Right lung (tissue), 5 donors: Measurements from ENCODE around the gene UBE2L6. TPM values are rescaled to one million over a fixed set of nuclear protein-coding genes. Genes with fewer than 3 reads are reported as not detected.
"Not testable (repeated sequence)": the region's sequence is repeated elsewhere in the genome, so short reads cannot be mapped to it uniquely, and the experiment has no call there.

ENCODE experiments used
- DNase-seq, 2 donors: peaks; one replicate each; pipeline ENCODE4 v3.0.0-alpha.2; 2013
- polyA plus RNA-seq, 5 donors: library from polyadenylated mRNA; unstranded; fragments of 120-200 nt; gene quantifications; one replicate each; pipeline versions ENCODE4 v1.2.1 to v1.2.3, GENCODE V29; 2013; ENCODE audit warnings: inconsistent platforms in 1 of 5, low replicate concordance in 1 of 5; ENCODE audit not compliant: insufficient read length in 5 of 5, insufficient read depth in 1 of 5

Gene UBE2L6
- polyA plus RNA-seq, 5 donors: 59.0 to 78.7 (median 60.9) TPM

DNA sequence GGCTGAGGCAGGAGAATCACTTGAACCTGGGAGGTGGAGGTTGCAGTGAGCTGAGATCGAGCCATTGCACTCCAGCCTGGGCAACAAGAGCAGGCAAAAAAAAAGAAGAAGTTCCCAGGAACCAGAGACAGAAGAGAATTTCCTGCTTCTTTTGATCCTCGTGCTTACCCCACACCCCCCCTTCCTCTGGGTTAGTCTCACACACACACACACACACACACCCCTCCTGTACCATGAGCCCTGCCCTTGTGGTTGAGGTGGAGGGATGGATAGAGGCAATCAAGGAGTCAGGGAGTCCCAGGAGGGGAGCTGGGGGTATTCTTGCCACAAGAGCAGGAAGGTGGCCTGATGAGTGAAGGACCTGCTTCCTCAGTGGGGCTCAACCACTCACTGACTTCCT lies 4.1 kb upstream of the UBE2L6 start:
- DNase-seq: no peak

DNA sequence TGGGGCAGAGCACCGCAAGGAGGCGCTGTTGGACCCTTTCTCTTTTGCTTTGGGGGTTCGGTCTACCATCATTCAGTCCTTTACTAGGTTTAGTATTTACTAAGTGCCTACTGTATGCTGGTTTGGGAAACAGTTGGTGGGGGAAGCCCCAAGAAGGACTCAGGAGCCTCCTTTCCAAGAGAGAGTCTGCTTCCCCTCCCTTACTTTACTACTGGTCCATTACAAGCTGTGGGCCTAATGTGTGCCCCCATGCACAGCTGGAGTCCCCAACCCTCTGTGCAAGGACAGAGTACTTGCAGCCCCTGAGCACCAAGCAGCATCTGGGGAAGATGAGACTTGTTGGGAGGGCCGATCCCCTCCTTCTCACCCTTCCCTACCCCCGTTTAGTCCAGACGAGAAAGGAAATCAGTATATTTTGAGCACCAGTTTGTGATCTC lies 876 bp upstream of the UBE2L6 start:
- peak in 1 of 2 donors; percentile 84 for DNase-seq

DNA sequence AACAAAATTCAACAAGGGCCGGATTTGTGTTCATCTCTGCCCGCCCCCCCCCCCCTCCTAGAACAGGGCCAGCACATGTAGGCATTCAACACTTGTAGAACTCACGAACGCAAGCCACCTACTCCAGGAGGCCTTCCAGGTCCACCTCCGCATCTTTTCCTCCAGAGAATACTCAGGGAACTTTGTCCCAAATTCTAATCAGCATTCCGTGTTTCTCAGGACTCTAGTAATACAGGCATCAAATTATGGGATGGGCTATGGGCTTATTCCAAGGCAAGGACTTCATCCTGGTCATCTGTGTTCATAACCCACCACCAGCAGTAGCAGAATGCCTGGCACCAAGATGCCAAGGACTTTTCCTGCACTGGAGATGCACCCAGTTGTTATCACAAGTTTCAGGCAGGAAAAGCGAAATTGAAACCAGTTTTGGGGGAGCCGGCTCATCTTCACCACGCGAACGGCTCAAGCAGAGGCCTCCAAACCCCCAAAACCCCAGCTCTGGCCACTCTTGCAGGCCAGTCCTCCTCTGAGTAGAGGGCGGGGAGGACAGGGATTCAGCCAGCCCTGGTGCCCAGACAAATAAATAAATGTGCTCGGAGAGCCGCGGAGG lies 462 bp downstream of the UBE2L6 start:
- DNase-seq: no peak

DNA sequence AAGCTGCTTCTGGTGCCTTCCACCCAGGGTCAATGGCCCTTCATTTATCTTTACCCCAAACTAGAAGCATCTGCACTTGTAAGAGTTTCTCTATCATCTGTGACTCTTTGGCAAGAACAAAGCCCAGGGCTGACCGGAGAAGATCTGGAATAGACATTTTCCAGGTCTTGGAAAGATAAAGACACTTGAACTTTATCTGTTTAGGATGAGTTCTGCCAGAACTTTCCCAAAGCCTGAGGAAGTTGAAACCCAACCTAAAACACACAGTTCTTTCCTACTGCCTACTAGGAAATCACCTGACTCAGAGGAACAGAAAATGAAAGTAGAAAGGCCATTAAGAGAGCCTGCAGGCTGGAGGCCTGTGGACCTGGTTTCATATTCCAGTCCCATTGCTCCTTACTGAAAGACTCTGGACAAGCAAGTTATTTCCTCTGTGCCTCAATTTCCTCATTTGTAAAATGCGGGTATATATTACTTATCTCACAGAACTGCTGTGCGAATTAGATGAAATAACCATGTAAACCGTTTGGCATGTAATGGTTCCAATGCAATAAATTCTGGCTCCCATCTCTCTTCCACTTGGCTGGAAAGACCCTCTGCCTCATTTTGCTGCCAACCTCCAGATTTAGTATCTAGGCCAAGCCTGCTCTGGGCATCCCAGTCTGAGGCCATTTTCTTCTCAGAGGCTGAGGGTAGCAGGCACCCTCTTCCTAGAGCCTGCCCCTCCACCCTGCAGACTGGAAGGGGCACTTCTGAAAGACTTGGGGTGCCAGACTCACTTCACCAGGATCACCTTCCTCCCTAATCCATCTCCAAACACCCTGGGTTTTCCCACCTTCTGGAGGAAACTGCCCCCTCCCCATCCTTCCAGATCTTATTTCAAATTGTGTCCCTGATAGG lies 1.2 kb downstream of the UBE2L6 start:
- peak; percentile 21 to 29 for DNase-seq

DNA sequence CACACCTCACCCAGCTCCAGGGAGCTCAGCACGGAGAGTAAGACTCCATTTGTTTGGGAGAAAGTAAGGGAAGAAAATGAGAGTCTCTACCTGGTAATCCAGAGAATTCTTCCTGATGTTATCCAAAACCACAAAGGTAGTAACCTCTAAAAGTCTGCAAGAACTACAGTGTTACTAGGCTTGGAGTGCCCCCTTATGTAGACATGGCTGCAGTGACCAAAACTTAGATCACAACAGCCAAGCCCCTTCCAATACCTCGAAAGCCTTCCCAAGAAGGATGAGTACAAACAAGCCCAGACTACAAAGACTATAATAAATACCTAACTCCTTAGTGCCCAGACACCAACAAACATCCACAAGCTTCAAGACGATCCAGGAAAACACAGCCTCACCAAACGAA lies 4.9 kb downstream of the UBE2L6 start:
- no peak for DNase-seq

DNA sequence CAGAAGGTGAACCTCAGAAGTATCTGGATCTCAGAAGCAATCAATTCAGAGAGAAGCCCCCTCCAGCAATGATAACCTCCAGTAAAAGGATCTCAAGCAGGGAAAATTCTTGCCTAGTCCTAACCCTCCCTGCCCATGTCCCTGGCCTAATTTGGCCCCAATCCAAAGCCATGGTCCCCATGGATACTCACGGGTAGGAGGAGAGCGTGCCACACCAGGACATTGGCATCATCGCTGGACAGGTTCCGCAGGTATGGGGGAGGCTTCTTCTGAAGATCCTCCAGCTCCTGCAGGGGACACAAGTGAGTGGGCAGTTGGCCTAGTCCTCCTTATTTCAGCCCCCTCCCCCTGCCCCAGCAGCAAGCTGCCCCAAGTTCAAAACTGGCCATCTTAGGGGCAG lies 7.3 kb downstream of the UBE2L6 start:
- DNase-seq: no peak

DNA sequence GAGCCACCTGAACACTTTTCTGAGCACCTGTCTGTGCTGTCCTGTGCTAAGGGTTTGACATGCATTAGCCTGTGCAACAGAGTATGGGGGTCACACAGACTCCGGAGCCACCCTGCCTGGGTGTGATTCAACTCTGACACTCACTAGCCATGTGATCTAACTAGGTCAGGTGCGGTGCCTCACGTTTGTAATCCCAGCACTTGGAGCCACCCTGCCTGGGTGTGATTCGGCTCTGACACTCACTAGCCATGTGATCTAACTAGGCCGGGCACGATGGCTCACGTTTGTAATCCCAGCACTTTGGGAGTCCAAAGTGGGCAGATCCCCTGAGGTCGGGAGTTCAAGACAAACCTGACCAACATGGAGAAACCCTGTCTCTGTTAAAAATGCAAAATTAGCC lies 11.4 kb downstream of the UBE2L6 start:
- no peak for DNase-seq

DNA sequence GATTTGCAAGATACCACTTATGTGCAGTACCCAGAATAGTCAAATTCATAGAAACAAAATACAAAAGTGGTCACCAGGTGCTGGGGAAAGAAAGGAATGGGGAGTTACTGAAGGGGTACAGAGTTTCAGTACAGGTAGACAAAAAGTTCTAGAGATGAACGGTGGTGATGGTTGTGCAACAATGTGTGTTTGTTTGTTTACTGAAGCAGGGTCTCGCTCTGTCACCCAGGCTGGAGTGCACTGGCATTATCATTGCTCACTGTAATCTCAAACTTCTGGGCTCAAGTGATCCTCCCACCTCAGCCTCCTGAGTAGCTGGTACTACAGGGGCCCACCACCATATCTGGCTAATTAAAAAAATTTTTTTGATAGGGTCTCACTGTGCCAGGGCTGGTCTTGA lies 12.1 kb downstream of the UBE2L6 start:
- DNase-seq: no peak

DNA sequence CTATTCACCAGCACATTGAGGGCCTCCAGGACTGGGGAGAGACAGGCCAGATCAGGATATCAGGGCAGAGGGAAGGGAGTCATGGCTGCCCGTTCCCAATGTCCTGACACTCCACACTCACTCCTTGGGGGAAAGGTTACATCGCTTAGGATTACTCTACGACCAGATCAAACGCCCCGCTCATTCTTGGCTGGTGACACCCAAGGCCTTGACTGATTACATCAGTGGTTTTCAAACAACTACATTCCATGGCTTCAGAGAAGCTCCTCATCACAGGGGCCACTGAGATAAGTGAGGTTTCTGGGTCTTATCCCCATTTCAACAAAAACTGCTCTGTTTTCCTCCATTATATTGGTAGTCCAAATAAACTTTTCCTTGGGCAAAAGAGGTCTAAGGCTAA lies 15.0 kb downstream of the UBE2L6 start:
- DNase-seq: no peak

DNA sequence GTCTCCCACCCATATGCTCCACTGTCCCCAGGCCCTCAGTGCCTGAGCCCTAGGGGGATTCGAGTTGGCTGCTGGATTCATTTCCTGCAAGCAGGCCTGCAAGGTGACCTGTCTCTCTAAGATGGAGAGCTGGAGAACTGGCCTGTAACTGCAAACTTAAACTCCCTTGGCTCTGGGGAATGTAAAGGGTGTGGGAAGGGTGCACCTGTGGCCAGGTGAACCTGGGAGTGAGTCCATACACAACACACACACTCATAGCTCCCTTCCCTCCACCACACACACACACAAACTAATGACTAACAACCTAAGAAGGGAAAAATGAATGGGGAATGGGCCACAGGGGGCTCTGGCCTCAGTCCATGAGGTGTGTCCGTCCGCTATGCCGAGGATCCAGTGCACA lies 15.5 kb downstream of the UBE2L6 start:
- no peak for DNase-seq

DNA sequence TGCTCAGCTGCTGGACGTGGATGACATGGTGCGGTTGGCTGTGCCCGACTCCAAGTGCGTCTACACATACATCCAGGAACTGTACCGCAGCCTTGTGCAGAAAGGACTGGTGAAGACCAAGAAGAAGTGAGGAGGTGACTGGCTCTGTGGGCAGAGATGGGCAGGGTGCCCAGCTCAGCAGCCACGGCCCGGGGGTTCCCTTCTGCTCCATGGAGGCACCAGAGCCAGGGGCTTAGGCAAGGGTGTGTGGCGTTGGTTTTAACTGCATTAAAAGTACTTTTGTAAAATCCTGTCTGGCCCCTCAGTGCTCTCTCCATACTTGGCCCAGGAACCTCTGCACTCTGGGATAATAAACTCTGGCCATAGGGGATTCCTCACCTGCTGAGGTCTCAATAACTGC lies 17.5 kb downstream of the UBE2L6 start:
- no peak for DNase-seq

DNA sequence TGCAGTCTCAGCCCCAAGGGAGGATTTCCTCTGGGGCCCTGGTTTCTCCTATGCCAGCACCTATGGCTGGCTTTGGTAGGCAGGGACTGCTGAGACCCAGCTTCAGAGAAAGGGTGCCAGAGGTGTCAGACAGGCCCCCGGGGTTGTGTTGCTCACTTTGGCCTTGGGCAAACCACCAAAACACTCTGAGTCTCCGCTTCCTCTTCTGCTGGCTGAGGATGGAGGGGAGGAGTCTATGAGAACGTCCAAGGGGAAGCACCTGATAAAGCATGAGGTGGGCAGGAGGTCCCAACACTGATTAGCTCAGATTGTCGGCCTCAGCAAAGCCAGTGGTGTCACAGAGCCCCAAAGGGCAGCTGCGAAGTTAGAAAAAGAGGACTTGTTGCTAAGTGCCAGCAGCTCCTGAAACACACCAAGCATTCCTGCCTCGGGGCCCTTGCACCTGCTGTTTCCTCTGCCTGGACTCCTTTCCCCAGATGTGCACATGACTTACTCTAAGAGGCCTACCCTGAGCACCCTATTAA lies 19.6 kb downstream of the UBE2L6 start:
- no peak for DNase-seq

DNA sequence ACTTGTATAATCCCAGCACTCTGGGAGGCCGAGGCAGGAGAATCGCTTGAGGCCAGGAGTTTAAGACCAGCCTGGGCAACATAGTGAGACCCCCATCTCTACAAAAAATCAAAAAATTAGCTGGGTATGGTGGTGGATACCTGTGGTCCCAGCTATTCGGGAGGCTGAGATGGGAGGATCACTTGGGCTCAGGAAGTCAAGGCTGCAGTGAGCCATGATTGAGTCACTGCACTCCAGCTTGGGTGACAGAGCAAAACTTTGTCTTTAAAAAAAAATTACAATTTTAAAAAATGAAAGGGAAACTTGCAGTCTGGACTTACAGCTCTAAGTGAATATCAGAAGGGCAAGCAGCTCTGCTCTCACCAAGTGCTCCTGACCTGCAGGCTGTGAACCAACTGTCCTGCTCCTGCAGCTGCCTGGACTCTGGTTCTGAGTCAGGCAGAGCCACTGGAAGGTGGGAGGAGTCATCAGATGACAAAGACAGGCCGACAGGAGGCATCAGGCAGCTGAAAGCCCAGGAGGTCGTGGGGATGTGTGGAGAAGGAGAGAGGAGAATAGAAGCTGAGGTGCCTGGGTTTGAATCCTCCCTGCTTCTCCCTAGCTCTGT lies 20.5 kb downstream of the UBE2L6 start:
- DNase-seq: no peak

DNA sequence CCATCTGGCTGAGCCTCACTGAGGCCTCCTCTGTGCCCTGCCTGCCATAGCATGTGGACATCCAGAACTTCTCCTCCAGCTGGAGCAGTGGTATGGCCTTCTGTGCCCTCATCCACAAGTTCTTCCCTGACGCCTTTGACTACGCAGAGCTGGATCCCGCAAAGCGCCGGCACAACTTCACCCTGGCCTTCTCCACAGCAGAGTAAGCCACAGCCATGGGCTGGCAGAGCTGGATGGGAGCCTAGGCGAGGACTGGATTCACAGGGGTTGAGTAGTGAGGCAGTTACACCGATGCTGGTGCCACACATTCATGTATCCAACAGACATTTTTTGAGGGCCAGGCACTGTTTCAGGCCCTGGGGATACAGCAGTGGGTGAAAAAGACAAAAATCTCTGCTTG lies 21.0 kb downstream of the UBE2L6 start:
- no peak for DNase-seq

DNA sequence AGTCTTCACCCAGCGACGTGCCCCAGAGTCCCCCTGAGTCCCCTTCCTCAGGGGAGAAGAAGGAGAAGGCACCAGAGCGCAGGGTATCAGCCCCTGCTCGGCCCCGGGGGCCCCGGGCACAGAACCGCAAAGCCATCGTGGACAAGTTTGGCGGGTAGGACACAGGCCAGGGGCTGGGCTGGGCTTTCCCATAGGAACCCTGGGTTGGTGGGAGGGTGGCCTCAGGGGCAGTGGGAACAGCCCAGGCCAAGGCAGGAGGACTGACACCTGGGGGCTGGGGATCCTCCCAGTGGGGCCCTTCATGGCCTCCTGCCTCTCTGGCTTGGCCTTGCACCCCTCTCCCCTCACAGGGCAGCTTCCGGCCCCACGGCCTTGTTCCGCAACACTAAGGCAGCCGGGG lies 21.6 kb downstream of the UBE2L6 start:
- DNase-seq: no peak

DNA sequence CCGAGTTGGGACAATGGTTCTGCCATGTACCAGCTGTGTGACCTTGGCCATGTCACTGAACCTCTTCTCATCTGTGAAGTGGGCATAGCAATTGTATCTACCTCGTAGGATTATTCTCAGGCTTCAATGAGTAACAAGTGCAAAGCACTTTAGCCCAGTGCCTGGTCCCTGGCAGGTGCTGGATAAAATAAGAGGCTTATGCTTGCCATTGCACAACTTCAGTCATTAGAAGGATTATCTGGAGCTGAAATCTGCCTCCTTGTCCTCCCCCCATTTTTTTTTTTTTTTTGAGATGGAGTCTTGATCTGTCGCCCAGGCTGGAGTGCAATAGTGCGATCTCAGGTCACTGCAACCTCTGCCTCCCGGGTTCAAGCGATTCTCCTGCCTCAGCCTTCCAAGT lies 22.9 kb downstream of the UBE2L6 start:
- no peak for DNase-seq

DNA sequence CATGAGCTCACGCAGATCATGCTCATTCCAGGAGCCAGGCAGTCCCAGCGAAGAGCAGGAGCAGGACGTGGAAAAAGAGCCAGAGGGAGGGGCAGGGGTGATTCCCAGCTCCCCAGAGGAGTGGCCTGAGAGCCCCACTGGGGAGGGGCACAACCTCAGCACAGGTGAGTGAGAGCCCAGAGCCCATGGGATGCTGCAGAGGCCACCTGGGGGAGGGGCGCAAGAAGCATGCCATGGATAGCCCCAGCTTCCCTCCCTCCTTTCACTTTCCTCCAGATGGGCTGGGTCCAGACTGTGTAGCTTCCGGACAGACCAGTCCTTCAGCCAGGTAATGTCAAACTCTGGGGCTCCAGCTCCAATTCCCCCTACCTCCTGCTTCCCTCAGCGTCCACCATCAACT lies 23.9 kb downstream of the UBE2L6 start:
- DNase-seq: no peak

DNA sequence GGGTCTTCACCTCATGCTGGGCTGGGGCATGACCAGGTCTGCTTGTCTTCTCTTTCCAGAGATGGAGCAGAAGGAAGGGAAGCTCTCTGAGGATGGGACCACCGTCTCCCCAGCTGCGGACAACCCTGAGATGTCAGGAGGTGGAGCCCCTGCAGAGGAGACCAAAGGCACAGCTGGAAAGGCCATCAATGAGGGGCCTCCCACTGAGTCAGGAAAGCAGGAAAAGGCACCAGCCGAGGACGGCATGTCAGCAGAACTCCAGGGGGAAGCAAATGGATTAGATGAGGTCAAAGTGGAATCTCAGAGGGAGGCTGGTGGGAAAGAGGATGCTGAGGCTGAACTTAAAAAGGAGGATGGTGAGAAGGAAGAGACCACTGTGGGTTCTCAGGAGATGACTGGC lies 24.9 kb downstream of the UBE2L6 start:
- no peak for DNase-seq

DNA sequence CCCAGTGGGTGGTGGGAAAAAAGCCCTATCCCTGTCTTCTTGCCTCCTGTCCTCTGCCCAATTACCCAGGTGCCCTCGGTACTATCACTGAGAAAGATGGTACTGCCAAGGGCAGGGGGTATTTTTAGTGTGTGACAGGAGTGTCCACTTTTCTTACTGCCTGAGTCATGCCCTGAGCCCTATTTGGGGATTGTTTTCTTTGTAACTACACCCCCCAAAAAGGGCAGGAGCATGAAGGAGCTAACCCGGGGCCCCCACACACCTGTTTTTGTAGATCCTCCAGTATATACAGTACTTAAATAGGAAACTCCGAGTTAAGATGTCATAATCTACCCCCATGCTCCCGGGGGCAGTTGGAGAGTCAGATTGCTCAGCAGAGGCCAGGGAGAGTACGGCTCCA lies 26.3 kb downstream of the UBE2L6 start:
- no peak for DNase-seq

DNA sequence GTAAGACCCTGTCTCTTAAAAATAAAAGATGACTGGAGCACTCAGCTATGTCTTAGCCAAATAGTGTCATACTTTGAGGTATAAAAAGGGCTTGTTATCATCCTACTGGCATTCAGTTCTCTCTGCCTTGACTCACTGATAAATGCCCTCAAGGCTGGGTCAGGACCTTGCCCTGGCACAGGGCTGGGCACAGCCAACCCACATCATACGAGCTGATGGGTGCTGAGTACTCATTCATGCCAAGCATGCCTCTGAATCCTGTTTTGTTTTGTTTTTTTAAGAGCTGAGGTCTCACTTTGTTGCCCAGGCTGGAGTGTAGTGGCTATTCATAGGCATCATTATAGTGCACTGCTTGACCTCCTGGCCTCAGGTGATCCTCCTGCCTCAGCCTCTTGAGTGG lies 28.1 kb downstream of the UBE2L6 start:
- DNase-seq: no peak

DNA sequence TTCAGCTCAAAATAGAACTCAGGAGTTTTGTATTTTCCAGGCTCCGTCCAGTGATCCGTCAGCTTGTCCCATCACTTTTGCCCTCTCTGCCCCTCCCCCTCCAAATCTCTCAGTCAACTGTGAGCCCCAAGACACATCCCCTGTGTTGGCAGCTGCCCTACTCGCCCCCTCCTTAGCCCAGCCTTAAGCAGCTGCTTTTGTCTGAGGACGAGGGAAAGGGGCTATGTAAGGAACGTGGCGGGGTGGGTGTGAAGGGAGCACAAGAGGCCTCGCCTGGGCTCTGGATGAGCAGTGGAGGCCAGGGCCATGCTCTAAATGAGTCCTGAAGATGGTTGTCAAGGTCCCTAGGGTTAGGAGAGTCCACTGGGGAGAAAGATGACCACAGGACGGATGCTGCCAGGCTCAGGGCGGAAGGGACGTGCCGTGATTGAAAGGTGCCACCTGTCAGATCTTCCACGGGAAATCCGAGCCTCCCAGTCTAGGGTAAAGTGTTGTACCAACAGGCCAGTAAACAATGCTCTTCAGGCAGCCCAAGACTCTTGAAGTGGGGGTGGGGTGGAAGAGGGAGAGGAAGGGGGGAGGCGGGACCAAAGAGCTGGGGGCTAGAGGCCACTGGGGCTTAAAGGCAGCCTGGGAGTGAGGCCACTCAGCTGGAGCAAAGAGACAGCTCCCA lies 30.4 kb downstream of the UBE2L6 start, which contains the start of gene SMTNL1:
Gene SMTNL1 (plus strand): TSS at position 649 of the 673 bp plus-strand sequence. CDS start 5,048 bp downstream, outside the sequence.
- no peak for DNase-seq

DNA sequence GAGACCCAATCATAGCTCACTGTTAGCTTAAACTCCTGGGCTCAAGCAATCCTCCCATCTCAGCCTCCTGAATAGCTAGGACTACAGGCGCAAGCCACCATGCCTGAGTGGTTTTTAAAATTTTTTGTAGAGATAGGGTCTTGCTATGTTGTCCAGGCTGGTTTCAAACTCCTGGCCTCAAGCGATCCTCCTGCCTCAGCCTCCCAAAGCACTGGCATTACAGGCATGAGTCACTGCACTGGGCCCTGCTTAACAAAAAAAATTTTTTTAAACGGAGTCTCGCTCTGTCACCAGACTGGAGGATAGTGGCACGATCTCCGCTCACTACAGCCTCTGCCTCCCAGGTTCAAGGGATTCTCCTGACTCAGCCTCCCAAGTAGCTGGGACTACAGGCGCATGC lies 33.0 kb downstream of the UBE2L6 start:
- not testable (repeated sequence) for DNase-seq
